Liver (tissue), 3 donors: Measurements from ENCODE around the gene IQCM.

Source experiments
- FOXA1 ChIP-seq: IDR thresholded peaks from 2 replicates; pipeline ENCODE4 v1.6.1; 2016; ENCODE audit warnings: antibody characterized with exemption
- MAX ChIP-seq: IDR thresholded peaks from 2 replicates; pipeline ENCODE4 v1.6.1; 2016; ENCODE audit warnings: antibody characterized with exemption
- RAD21 ChIP-seq, 2 donors: IDR thresholded peaks; 2 replicates each; pipeline ENCODE4 v1.6.1; 2016; ENCODE audit warnings: antibody characterized with exemption in 2 of 2, mild to moderate bottlenecking in 2 of 2
- SP1 ChIP-seq: IDR thresholded peaks from 2 replicates; pipeline ENCODE4 v1.6.1; 2018; ENCODE audit warnings: antibody characterized with exemption, mild to moderate bottlenecking
- TF ChIP-seq, protein P1 (sequence below): fragments of 150-350 bp; IDR thresholded peaks from 2 replicates; pipeline ENCODE4 v1.5.1; 2017; ENCODE audit warnings: improper control_type of control experiment, low read depth, low read length; ENCODE audit not compliant: missing input control
- TF ChIP-seq, protein P2 (sequence below): IDR thresholded peaks from 2 replicates; pipeline ENCODE4 v1.6.1; 2016; ENCODE audit warnings: antibody characterized with exemption
- TF ChIP-seq, protein P3 (sequence below): IDR thresholded peaks from 2 replicates; pipeline ENCODE4 v1.6.1; 2016; ENCODE audit warnings: antibody characterized with exemption, mild to moderate bottlenecking
- donor health status: healthy.
- donor health status: healthy.

GRCh38 chr4:149518471-149518870 lies 297.2 kb downstream of the IQCM start:
- TF ChIP-seq, protein P1, sequence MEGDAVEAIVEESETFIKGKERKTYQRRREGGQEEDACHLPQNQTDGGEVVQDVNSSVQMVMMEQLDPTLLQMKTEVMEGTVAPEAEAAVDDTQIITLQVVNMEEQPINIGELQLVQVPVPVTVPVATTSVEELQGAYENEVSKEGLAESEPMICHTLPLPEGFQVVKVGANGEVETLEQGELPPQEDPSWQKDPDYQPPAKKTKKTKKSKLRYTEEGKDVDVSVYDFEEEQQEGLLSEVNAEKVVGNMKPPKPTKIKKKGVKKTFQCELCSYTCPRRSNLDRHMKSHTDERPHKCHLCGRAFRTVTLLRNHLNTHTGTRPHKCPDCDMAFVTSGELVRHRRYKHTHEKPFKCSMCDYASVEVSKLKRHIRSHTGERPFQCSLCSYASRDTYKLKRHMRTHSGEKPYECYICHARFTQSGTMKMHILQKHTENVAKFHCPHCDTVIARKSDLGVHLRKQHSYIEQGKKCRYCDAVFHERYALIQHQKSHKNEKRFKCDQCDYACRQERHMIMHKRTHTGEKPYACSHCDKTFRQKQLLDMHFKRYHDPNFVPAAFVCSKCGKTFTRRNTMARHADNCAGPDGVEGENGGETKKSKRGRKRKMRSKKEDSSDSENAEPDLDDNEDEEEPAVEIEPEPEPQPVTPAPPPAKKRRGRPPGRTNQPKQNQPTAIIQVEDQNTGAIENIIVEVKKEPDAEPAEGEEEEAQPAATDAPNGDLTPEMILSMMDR: no peak
- no peak for TF ChIP-seq MAX
- no peak for TF ChIP-seq RAD21 (IDR thresholded peaks at IDR 0.05)
- TF ChIP-seq, protein P2, sequence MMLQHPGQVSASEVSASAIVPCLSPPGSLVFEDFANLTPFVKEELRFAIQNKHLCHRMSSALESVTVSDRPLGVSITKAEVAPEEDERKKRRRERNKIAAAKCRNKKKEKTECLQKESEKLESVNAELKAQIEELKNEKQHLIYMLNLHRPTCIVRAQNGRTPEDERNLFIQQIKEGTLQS: no peak
- no peak for TF ChIP-seq SP1
- TF ChIP-seq FOXA1: no peak
- TF ChIP-seq, protein P3, sequence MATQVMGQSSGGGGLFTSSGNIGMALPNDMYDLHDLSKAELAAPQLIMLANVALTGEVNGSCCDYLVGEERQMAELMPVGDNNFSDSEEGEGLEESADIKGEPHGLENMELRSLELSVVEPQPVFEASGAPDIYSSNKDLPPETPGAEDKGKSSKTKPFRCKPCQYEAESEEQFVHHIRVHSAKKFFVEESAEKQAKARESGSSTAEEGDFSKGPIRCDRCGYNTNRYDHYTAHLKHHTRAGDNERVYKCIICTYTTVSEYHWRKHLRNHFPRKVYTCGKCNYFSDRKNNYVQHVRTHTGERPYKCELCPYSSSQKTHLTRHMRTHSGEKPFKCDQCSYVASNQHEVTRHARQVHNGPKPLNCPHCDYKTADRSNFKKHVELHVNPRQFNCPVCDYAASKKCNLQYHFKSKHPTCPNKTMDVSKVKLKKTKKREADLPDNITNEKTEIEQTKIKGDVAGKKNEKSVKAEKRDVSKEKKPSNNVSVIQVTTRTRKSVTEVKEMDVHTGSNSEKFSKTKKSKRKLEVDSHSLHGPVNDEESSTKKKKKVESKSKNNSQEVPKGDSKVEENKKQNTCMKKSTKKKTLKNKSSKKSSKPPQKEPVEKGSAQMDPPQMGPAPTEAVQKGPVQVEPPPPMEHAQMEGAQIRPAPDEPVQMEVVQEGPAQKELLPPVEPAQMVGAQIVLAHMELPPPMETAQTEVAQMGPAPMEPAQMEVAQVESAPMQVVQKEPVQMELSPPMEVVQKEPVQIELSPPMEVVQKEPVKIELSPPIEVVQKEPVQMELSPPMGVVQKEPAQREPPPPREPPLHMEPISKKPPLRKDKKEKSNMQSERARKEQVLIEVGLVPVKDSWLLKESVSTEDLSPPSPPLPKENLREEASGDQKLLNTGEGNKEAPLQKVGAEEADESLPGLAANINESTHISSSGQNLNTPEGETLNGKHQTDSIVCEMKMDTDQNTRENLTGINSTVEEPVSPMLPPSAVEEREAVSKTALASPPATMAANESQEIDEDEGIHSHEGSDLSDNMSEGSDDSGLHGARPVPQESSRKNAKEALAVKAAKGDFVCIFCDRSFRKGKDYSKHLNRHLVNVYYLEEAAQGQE: no peak
